ENCODE data around the gene PANK4.

DNA sequence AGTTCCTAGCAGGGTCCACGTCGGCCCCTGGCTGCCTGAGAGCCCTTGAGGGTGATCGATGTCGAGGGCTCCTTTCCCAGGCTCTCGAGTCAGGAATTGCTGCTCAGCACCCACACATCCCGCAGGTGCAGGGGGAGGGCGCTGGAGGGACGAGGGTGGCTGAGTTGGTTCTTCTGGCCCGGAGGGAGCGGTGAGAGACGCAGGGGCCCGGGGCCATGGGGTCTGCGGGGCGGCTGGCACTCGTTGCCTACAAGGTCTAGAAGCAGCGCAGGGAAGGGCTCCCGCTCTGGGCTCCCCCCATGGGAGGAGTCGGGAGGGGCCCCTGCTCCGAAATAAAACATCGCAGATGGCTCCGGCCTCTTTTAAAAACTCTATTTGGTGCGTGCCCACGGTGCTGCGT lies 18.2 kb downstream of the PANK4 start:
- TF ChIP-seq CTCF (IDR thresholded peaks at IDR 0.05) = no peak
- TF ChIP-seq POLR2A (IDR thresholded peaks at IDR 0.05) = no peak
